Measurements from ENCODE around the gene OR8D2. TPM values are rescaled to one million over a fixed set of nuclear protein-coding genes. Genes with fewer than 3 reads are reported as not detected.
"Not testable (repeated sequence)": the region's sequence is repeated elsewhere in the genome, so short reads cannot be mapped to it uniquely, and the experiment has no call there.

The OR8D2 gene
- total and polyA plus RNA-seq, 12 donors: not detected

GRCh38 chr11:124277804-124278203 is 42.2 kb downstream of the OR8D2 start:
- Histone ChIP-seq H3K9me3 (replicated peaks in 1 of 3) (no peaks in the 10 kb centered on the region), H3K4me3 (no peak overlapping the region), H3K27ac (no peak overlapping the region), H3K27me3 (no peaks in the 10 kb centered on the region), H3K4me1 (replicated peaks in 1 of 2) (no peaks in the 10 kb centered on the region), H3K36me3 (replicated peaks in 1 of 2) (no peaks in the 10 kb centered on the region)
- TF ChIP-seq CTCF (IDR thresholded peaks at IDR 0.05) (no peak), POLR2A (IDR thresholded peaks at IDR 0.05) (no peak)
- DNase-seq: no peak
- intact Hi-C loops (cut with DNase I): no loop called here
- 56 to 71% (median 65%) methylated on average over 3 of the region's 3 CpGs for WGBS, 4 donors

GRCh38 chr11:124277207-124277606 is 42.8 kb downstream of the OR8D2 start:
- H3K4me1 ChIP-seq (replicated peaks in 1 of 2): no peaks in the 10 kb centered on the region
- no peak overlapping the region for H3K27ac ChIP-seq
- H3K27me3 ChIP-seq: no peaks in the 10 kb centered on the region
- H3K36me3 ChIP-seq (replicated peaks in 1 of 2): no peaks in the 10 kb centered on the region
- TF ChIP-seq CTCF (IDR thresholded peaks at IDR 0.05) (no peak), POLR2A (IDR thresholded peaks at IDR 0.05) (no peak)
- H3K4me3 ChIP-seq: no peak overlapping the region
- no peaks in the 10 kb centered on the region for H3K9me3 ChIP-seq (replicated peaks in 1 of 3)
- 79 to 93% (median 86%) methylated on average over 2 to 3 of the region's 3 CpGs for WGBS, 4 donors
- intact Hi-C loops (cut with DNase I): no loop called here
- DNase-seq: no peak

- WGBS, 4 donors: 41 to 63% (median 54%) methylated on average over 1 of the region's 1 CpG
- no peak overlapping the region for H3K27ac ChIP-seq
- intact Hi-C loops (cut with DNase I): no loop called here
- DNase-seq: no peak
- H3K4me3 ChIP-seq: no peak overlapping the region
- H3K4me1 ChIP-seq (replicated peaks in 1 of 2): no peaks in the 10 kb centered on the region
- no peaks in the 10 kb centered on the region for H3K9me3 ChIP-seq (replicated peaks in 1 of 3)
- no peak for TF ChIP-seq POLR2A (IDR thresholded peaks at IDR 0.05)
- TF ChIP-seq CTCF (IDR thresholded peaks at IDR 0.05): no peak
- H3K36me3 ChIP-seq (replicated peaks in 1 of 2): no peaks in the 10 kb centered on the region
- H3K27me3 ChIP-seq: no peaks in the 10 kb centered on the region
Observed at GRCh38 chr11:124276081-124276480, 43.9 kb downstream of the OR8D2 start.

GRCh38 chr11:124274000-124274399 is 46.0 kb downstream of the OR8D2 start:
- DNase-seq: no peak
- WGBS, 4 donors: 82 to 96% (median 92%) methylated on average over 2 of the region's 2 CpGs
- Histone ChIP-seq H3K27ac (no peak overlapping the region), H3K9me3 (replicated peaks in 1 of 3) (no peaks in the 10 kb centered on the region), H3K27me3 (no peaks in the 10 kb centered on the region), H3K4me1 (replicated peaks in 1 of 2) (no peaks in the 10 kb centered on the region), H3K4me3 (no peak overlapping the region), H3K36me3 (replicated peaks in 1 of 2) (no peaks in the 10 kb centered on the region)
- TF ChIP-seq CTCF (IDR thresholded peaks at IDR 0.05) (no peak), POLR2A (IDR thresholded peaks at IDR 0.05) (no peak)
- intact Hi-C loops (cut with DNase I): no loop called here

GRCh38 chr11:124270886-124271285 is 49.1 kb downstream of the OR8D2 start:
- DNase-seq; H3K4me1 ChIP-seq (replicated peaks in 1 of 2); H3K27ac ChIP-seq; H3K4me3 ChIP-seq; H3K9me3 ChIP-seq (replicated peaks in 1 of 3); intact Hi-C loops (cut with DNase I); H3K27me3 ChIP-seq; H3K36me3 ChIP-seq (replicated peaks in 1 of 2): not testable (repeated sequence)
- 44 to 57% (median 45%) methylated on average over 7 of the region's 7 CpGs for WGBS, 4 donors

Other genes with a start within 250 kb of the OR8D2 start
- 10 to 100 TPM; 22.1 to 81.3 (median 39.9) TPM for gene VWA5A, start 204.7 kb downstream of the OR8D2 start, total RNA-seq
- gene VWA5A, start 204.7 kb downstream of the OR8D2 start, polyA plus RNA-seq: 10 to 100 TPM; 16.5 to 50.5 (median 26.4) TPM
- gene OR10D3, start 136.9 kb downstream of the OR8D2 start, total RNA-seq: not detected
- not detected for gene OR10D3, start 136.9 kb downstream of the OR8D2 start, polyA plus RNA-seq
- not detected for gene OR8G1, start 79.1 kb downstream of the OR8D2 start, total RNA-seq
- not detected for gene OR8G1, start 79.1 kb downstream of the OR8D2 start, polyA plus RNA-seq
- gene OR8G5, start 63.8 kb downstream of the OR8D2 start, total RNA-seq: not detected
- not detected for gene OR8G5, start 63.8 kb downstream of the OR8D2 start, polyA plus RNA-seq
- not detected for gene OR8D1, start 6.2 kb downstream of the OR8D2 start, total RNA-seq
- not detected for gene OR8D1, start 6.2 kb downstream of the OR8D2 start, polyA plus RNA-seq
- gene OR8B2, start 64.3 kb upstream of the OR8D2 start, total RNA-seq: not detected
- not detected for gene OR8B2, start 64.3 kb upstream of the OR8D2 start, polyA plus RNA-seq
- gene OR8B3, start 78.8 kb upstream of the OR8D2 start, total RNA-seq: not detected
- not detected for gene OR8B3, start 78.8 kb upstream of the OR8D2 start, polyA plus RNA-seq
- gene OR8B4, start 104.7 kb upstream of the OR8D2 start, total RNA-seq: not detected
- not detected for gene OR8B4, start 104.7 kb upstream of the OR8D2 start, polyA plus RNA-seq
- gene OR8B8, start 125.5 kb upstream of the OR8D2 start, total RNA-seq: not detected
- gene OR8B8, start 125.5 kb upstream of the OR8D2 start, polyA plus RNA-seq: not detected
- gene OR8B12, start 223.5 kb upstream of the OR8D2 start, total RNA-seq: not detected
- not detected for gene OR8B12, start 223.5 kb upstream of the OR8D2 start, polyA plus RNA-seq
- not detected for gene OR8A1, start 249.8 kb upstream of the OR8D2 start, total RNA-seq
- not detected for gene OR8A1, start 249.8 kb upstream of the OR8D2 start, polyA plus RNA-seq